Hepatocyte (in vitro differentiated cells): ENCODE measurements around the gene HDAC3.

Source experiments
- EZH2 ChIP-seq: fragments of 200-600 bp; sonication (generic); IDR thresholded peaks from 2 replicates; pipeline ENCODE4 v1.6.1; 2016; ENCODE audit warnings: antibody characterized with exemption, mild to moderate bottlenecking, borderline replicate concordance
- TF ChIP-seq, protein P1 (sequence below): fragments of 200-600 bp; sonication (generic); IDR thresholded peaks from 2 replicates; pipeline ENCODE4 v1.5.1; 2016; ENCODE audit warnings: antibody characterized with exemption, mild to moderate bottlenecking; ENCODE audit not compliant: poor library complexity

GRCh38 chr5:141628175-141628788 lies 8.4 kb downstream of the HDAC3 start:
- no peak for TF ChIP-seq EZH2
- TF ChIP-seq, protein P1, sequence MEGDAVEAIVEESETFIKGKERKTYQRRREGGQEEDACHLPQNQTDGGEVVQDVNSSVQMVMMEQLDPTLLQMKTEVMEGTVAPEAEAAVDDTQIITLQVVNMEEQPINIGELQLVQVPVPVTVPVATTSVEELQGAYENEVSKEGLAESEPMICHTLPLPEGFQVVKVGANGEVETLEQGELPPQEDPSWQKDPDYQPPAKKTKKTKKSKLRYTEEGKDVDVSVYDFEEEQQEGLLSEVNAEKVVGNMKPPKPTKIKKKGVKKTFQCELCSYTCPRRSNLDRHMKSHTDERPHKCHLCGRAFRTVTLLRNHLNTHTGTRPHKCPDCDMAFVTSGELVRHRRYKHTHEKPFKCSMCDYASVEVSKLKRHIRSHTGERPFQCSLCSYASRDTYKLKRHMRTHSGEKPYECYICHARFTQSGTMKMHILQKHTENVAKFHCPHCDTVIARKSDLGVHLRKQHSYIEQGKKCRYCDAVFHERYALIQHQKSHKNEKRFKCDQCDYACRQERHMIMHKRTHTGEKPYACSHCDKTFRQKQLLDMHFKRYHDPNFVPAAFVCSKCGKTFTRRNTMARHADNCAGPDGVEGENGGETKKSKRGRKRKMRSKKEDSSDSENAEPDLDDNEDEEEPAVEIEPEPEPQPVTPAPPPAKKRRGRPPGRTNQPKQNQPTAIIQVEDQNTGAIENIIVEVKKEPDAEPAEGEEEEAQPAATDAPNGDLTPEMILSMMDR = no peak
